Hepatocyte (in vitro differentiated cells): Measurements from ENCODE around the gene CBLL1.

Experiments used
- EZH2 ChIP-seq: fragments of 200-600 bp; sonication (generic); IDR thresholded peaks from 2 replicates; pipeline ENCODE4 v1.6.1; 2016; ENCODE audit warnings: antibody characterized with exemption, mild to moderate bottlenecking, borderline replicate concordance
- TF ChIP-seq, protein P1 (sequence below): fragments of 200-600 bp; sonication (generic); IDR thresholded peaks from 2 replicates; pipeline ENCODE4 v1.5.1; 2016; ENCODE audit warnings: antibody characterized with exemption, mild to moderate bottlenecking; ENCODE audit not compliant: poor library complexity

DNA sequence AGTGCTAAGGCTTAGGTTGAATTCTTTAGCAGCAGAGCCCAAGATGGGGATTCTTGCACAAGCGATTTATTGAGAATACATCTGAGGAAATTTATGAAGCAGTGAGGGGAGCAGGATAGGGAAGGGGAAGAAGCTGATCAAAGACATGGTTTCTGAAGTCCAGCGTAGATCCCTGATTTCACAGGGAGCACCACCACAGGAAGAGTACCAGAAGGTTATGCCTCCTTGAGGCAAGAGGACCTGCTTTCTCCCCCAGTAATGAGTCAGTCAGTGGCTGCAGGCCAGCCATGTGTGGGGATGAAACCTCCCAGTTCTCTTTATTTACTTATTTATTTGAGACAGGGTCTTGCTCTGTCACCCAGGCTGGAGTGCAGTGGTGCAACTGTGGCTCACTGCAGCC is 35.0 kb upstream of the CBLL1 start:
- TF ChIP-seq EZH2: no peak
- TF ChIP-seq, protein P1, sequence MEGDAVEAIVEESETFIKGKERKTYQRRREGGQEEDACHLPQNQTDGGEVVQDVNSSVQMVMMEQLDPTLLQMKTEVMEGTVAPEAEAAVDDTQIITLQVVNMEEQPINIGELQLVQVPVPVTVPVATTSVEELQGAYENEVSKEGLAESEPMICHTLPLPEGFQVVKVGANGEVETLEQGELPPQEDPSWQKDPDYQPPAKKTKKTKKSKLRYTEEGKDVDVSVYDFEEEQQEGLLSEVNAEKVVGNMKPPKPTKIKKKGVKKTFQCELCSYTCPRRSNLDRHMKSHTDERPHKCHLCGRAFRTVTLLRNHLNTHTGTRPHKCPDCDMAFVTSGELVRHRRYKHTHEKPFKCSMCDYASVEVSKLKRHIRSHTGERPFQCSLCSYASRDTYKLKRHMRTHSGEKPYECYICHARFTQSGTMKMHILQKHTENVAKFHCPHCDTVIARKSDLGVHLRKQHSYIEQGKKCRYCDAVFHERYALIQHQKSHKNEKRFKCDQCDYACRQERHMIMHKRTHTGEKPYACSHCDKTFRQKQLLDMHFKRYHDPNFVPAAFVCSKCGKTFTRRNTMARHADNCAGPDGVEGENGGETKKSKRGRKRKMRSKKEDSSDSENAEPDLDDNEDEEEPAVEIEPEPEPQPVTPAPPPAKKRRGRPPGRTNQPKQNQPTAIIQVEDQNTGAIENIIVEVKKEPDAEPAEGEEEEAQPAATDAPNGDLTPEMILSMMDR: no peak
